SU-DHL-6 (cell line): ENCODE measurements around the gene UTS2B.

ENCODE experiments used
- EZH2phosphoT487 ChIP-seq: fragments of 200-600 bp; sonication (generic), shearing (Covaris generic); conservative IDR thresholded peaks from 2 replicates; pipeline ENCODE4 v1.6.1; 2018; ENCODE audit warnings: mild to moderate bottlenecking, antibody characterized with exemption, low read length, moderate library complexity, mixed read lengths
- TF ChIP-seq, protein P1 (sequence below): fragments of 200-600 bp; sonication (generic); IDR thresholded peaks from one replicate; pipeline ENCODE4 v1.5.1; 2017; ENCODE audit warnings: antibody characterized with exemption, mild to moderate bottlenecking, low read length, moderate library complexity; ENCODE audit not compliant: insufficient read depth, poor library complexity, severe bottlenecking

DNA sequence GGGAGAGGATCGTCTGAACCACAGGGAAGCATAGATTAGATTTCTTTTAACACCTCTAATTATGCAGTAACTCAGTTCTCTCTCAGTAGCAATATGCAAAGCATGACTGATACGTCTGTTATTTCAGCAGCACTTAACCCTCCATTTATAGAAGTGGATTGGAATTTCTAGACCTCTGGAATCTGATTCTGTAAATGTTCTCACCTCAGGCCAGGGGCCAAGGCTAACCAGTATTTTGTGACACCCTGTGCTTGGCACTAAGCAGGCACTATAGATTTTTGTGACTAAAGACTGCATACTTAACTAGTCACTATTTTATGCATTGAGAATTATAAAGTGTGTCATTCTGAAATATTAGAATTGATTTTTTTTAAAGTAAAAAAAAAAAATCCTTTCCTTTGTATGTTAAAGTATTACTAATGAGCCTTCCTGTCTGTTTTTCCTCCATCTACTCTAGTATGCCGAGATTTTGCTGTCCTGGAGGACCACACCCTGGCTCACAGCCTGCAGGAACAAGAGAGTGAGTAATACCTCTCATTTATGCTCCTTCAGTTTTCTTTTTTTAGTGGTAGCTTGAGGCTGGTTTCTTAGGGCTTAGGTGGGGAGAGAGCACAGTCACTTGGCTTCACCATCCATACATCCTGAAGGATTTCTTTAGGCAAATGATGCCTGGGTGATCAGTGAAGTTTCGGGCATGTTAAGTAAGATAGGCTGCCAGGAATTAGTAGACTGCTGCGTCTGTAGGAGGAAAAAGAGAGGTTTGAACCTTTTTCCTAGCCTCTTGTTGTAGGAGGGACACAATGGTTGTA is 26.5 kb upstream of the UTS2B start:
- TF ChIP-seq, protein P1, sequence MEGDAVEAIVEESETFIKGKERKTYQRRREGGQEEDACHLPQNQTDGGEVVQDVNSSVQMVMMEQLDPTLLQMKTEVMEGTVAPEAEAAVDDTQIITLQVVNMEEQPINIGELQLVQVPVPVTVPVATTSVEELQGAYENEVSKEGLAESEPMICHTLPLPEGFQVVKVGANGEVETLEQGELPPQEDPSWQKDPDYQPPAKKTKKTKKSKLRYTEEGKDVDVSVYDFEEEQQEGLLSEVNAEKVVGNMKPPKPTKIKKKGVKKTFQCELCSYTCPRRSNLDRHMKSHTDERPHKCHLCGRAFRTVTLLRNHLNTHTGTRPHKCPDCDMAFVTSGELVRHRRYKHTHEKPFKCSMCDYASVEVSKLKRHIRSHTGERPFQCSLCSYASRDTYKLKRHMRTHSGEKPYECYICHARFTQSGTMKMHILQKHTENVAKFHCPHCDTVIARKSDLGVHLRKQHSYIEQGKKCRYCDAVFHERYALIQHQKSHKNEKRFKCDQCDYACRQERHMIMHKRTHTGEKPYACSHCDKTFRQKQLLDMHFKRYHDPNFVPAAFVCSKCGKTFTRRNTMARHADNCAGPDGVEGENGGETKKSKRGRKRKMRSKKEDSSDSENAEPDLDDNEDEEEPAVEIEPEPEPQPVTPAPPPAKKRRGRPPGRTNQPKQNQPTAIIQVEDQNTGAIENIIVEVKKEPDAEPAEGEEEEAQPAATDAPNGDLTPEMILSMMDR: no peak
- TF ChIP-seq EZH2phosphoT487: no peak
